Stimulated activated CD4-positive, alpha-beta T cell treated with anti-CD3 and anti-CD28 coated beads, Interleukin-1b, Interleukin-23, amount 100 ng/mL, for 24 hours (primary cell): Measurements from ENCODE around the gene ACTR5.

Source experiments
- DNase-seq, 4 experiments: peaks; one replicate each; pipeline ENCODE4 v3.0.0-alpha.2; 2020; ENCODE audit warnings: low read depth in 4 of 4, low spot score in 1 of 4

ACTR5 gene

DNA sequence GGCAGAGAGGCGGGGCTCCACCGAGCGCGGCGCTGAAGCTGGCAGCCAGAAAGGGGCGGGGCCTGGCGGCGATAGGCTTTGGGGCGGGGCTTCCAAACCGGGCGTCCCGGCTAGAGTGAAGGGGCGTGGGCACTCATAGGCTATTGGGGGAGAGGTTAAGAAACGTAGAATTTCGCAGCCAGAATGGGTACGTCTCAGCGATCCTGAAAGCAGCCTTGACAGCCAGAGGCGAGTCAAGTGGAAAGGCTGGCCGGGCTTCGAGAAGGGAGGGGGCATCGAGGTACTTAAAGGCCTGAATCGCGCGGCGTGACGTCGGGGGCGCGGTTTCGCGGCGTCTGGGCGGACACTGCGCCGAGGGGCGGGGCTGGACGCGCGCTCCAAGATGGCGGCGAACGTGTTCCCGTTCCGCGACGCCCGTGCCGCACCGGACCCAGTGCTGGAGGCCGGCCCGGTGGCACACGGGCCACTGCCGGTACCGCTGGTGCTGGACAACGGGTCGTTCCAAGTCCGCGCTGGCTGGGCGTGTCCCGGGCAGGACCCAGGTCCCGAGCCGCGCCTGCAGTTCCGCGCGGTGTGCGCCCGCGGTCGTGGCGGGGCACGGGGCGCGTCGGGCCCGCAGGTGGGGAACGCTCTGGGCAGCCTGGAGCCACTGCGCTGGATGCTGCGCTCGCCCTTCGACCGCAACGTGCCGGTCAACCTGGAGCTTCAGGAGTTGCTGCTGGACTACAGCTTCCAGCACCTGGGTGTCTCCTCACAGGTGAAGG, at the start of gene ACTR5:
Gene ACTR5 (plus strand): TSS at position 364 of the 764 bp plus-strand sequence. CDS start 19 bp downstream, at position 383.
- peak; percentile 93 to 99 (median 94) for DNase-seq

GRCh38 chr20:38698541-38698940, 49.7 kb upstream of the ACTR5 start:
- no peak for DNase-seq

DNA sequence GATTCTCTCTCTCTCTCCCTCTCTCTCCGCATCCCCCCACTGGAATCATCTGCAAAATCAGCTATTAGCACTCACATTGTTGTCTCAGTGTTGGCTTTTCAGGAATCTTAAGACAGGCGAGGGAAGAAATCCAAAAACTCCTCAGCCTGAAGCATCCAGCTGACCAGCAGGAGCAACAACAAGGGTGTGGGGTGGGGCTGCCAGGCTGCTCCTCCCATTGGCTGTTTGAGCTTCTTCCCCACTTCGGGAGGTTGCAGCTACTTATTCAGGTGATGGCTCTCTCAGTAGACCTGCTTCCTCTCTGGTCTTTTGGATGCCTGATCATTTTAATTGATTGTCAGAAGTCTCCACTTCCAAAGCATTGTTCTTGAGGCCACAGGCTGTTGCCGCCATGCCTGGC, 48.1 kb upstream of the ACTR5 start:
- DNase-seq: no peak

GRCh38 chr20:38700926-38701325, 47.3 kb upstream of the ACTR5 start:
- DNase-seq: no peak

DNA sequence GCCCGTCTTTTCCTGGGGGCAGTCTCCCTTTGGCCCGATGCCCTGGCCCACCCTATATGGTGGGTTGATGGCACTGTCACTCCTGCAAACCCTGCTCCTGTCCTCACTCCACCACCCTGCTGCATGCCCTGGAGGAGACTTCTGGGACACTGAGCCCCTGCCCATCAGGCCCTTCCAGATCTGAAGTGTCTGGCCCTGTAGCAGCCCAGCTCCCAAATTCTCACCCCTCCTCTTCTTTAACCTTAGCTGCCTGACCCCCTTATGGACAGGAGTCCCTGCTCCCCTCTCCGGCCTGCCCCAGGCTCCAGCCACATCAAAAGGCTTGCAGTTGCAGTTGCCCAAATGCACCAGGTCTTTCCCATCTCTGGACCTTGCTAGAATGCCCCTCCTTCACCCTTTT, 44.7 kb upstream of the ACTR5 start:
- no peak for DNase-seq

GRCh38 chr20:38704136-38704535, 44.1 kb upstream of the ACTR5 start:
- no peak for DNase-seq

DNA sequence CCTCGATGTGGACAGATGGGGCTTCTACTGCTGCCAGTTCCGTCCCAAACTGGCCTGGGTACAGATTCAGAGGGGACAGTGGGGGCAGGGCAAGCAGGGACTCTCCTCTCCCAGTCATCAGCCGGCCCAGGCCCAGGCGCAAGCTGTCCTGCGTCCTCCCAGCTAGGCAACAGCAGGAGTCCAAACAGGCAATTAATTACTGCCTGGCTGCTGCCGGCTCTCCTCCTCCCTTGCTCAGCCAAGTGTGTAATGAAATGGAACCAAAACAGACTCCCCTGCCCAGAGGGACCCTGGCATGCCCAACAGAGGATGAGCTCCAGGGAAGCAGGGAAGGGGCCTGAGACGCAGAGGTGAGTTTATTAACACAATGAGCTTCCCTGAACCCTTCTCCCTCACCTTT, 41.8 kb upstream of the ACTR5 start:
- DNase-seq: no peak

DNA sequence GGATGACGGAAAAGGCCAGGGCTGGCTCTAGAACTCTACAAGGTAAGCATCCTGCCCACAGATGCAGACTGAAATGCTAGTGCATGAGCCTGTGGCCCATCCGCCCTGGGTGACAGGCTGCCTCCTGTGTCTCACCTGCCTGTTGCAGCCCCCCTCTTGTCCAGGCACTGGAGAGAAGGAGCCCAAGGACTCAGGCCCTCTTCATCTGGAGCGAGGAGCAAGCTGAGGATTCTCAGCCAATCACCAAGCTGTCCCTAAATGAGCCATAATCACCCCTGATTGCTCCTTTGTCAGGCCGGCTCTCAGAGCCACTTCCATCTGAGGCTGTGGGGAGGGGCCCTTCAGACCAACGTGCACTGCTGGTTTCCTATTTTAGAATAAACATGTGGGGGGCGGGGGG, 34.0 kb upstream of the ACTR5 start:
- DNase-seq: no peak

DNA sequence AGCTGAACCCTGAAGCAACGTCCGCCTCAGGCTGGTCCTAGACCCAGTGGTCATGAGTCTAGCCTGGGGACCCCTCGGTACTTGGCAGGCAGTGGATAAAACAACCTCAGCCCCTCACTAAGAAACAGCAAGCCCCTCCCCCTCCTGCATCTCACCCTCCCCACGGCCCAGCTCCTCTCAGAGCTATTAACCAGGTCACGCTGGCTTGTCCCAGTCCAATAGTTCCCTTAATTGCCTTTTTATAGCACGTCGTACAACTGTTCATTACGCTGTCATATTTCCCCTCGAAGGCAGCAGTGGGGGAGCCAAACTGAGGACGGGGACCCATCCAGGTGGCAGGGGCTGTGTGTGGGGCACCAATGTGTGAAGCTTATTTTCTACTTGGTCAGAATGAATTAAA, 32.6 kb upstream of the ACTR5 start:
- no peak for DNase-seq

DNA sequence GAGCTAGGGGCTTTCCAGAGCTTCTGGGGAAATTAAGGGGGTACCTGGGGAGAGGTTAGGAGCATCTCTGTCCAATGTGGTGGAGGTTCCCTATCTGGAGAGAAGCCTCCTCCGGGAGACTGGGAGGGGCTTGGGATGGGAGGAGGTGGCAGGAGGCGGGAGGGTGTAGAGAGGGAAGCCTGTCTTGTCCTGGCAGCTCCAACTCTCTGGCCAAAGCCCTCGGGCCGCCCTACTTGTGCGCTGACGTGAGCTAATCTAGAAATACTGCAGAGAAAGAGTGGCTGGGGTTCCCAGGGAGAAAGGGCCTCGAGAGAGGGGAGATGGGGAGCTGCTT, 25.6 kb upstream of the ACTR5 start:
- DNase-seq: no peak

DNA sequence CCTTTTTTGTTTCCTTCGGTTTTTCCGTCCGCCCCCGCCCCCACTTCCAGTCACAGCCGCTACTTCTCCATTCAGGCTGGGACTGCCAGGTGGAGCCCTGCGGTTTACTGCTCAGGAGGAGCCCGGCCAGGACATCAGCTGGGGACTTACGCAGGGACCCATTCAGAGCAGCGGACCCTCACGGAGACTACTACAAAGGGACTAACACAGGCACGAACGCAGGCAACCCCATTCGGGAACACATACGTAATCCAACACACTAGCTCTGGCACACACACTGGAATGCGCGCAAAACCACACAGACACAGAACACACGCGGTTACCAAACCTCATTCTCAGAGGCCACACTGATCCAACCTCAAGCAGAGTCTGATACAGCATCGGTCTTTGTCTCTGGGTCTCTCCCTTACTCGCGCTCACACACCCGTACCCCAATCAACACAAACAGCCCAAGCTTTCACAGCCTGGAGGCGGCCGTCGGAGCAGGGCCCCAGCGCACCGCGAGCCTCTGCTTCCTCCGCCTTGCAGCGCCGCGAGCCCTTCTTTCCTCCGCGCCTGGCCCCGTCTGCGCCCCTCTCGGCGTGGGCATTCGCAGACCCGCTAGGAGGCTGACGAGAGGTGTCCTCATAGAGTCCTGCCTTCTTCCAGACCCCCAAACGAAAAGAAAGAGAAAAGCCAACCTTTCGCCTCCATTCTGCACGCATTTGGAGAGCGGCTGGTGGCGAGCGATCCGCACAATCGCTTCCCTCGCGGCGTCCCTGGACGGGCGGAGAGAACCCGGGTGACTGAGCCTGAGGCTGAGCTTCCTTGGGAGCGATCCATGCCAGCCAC, 25.0 kb upstream of the ACTR5 start:
- DNase-seq: no peak

DNA sequence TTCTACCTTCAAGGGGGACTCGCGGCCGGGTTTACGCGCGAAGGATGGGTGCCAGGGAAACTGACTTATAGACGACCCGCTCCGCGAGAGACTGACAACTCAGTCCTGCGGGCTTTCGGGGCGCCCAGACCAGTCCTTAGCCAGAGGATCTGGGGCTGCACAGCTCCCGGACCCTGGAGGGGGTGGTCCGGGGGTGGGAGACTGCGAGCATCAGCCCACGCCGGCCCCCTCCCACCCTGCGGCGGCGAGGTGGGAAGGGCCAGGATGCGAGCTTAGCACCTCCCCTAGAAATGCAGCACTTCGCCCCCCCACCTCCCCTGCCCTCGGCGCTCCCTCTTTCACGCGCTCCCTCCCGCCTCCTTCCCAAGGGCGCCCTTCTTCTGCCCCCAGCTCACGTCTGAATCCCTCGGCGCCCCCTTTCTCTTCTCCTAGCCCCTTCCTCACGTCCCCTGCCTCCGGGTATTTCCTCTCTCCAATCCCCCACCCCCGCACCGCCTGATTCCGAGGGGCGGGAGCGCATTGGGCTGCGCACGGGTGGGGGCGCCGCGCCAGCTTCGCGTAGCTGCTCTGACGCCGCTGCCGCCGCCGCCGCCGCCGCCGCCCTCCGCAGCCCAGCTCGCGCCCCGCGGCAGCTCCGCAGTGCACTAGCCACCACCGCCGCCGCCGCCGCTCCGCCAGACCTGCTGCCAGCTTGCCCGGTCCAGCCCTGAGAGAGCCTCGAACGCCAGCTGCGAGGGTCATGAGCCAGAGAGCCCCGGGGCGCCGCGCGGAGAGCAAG, 24.2 kb upstream of the ACTR5 start, which contains the start of gene SLC32A1:
Gene SLC32A1 (plus strand): TSS at position 639 of the 778 bp plus-strand sequence. CDS start 239 bp downstream, outside the sequence.
- DNase-seq: no peak

GRCh38 chr20:38724626-38725147, 23.6 kb upstream of the ACTR5 start:
- no peak for DNase-seq

- no peak for DNase-seq
Observed at GRCh38 chr20:38725148-38725901, 22.9 kb upstream of the ACTR5 start.

DNA sequence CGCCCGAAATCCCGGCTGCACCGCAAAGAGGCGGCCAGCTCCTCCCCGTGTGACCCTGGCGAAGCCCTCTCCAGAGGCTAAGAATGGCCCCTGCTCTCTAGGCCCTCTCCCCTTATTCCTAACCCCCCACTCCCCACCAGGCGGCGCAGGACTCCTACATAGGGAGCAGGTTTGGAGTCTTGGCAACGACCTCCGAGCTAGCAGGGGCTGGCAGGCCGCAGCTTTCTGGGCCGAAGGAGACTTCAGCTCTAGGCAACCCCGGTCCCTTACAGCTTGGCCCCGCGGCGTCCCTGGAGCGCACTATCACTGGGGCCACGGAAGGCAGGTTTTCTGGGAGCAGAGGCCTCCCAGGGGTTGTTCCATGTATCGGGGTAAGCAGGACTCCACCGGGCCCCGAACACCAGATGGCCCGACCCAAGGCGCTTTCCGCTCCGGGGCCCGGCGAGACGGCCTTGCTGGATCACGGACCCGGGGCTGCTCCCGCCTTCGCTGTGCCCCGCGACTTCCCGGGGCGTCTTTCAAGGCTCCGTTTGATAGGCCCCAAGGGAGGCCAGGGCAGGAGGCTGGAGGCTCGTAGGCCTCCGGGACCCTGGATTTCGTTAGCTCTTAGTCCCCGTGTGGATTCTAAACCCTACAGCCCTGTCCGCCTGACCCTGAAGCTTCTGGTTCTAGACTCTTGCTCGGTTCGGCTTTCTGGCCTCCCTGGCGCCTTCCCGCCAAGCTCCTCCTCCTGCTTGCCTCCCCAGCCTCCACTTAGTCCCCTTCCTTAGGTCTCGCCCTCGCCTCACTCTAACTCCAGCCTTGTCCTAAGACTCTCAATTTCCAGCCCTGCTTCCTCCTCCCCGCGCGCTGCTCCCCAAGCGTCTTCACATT, 22.1 kb upstream of the ACTR5 start:
- DNase-seq: peak in 1 of 4 experiments; percentile 40

GRCh38 chr20:38726804-38727606, 21.3 kb upstream of the ACTR5 start:
- peak in 3 of 4 experiments; percentile 42 to 73 (median 47) for DNase-seq

DNA sequence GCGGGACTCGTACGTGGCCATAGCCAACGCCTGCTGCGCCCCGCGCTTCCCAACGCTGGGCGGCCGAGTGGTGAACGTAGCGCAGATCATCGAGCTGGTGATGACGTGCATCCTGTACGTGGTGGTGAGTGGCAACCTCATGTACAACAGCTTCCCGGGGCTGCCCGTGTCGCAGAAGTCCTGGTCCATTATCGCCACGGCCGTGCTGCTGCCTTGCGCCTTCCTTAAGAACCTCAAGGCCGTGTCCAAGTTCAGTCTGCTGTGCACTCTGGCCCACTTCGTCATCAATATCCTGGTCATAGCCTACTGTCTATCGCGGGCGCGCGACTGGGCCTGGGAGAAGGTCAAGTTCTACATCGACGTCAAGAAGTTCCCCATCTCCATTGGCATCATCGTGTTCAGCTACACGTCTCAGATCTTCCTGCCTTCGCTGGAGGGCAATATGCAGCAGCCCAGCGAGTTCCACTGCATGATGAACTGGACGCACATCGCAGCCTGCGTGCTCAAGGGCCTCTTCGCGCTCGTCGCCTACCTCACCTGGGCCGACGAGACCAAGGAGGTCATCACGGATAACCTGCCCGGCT, 20.6 kb upstream of the ACTR5 start:
- no peak for DNase-seq

GRCh38 chr20:38728191-38728781, 20.0 kb upstream of the ACTR5 start:
- no peak for DNase-seq
